H1 (cell line): ENCODE data around the gene DOCK10. TPM values are rescaled to one million over a fixed set of nuclear protein-coding genes. Genes with fewer than 3 reads are reported as not detected.
A peak's percentile ranks its signal among the peaks of the same experiment; 100 is the strongest.

Experiments
- CTCF ChIA-PET: fragments of 300-600 bp; sonication (Branson Sonifier 250); formaldehyde crosslinking; loops from one replicate; lab custom pipeline; 2021; ENCODE audit not compliant: partially characterized antibody; lab: Charles Lee
- POLR2A ChIA-PET: fragments of 300-600 bp; sonication (Branson Sonifier 250); formaldehyde crosslinking; loops from one replicate; lab custom pipeline; 2021; ENCODE audit warnings: inconsistent platforms; ENCODE audit not compliant: partially characterized antibody; lab: Charles Lee
- DNase-seq, 2 experiments: peaks; one replicate each; pipeline versions ENCODE4 v3.0.0 to v3.0.0-alpha.2; 2010 to 2022; ENCODE audit warnings: low spot score in 2 of 2, low read depth in 1 of 2, mixed read lengths in 1 of 2
- FAIRE-seq: peaks from 2 replicates; lab custom pipeline; 2011; peaks lifted over from hg19 to GRCh38; lab: Jason Lieb, UNC
- H2AFZ ChIP-seq: 2 replicates; pipeline ENCODE4 v1.8.1; 2012; ENCODE audit warnings: low read length, inconsistent platforms
- H2AK5ac ChIP-seq: 2 replicates; pipeline ENCODE4 v1.6.1; 2013; ENCODE audit warnings: low read depth, low read length
- H2BK120ac ChIP-seq: replicated peaks from 2 replicates; pipeline ENCODE3; 2013; ENCODE audit warnings: low read depth, low read length, inconsistent platforms
- H2BK12ac ChIP-seq: 2 replicates; pipeline ENCODE4 v1.6.1; 2013; ENCODE audit warnings: low read depth, low read length
- H2BK15ac ChIP-seq: 2 replicates; pipeline ENCODE4 v1.6.1; 2013; ENCODE audit warnings: low read length
- H2BK20ac ChIP-seq: 2 replicates; pipeline ENCODE4 v1.6.1; 2013; ENCODE audit warnings: low read length
- H2BK5ac ChIP-seq: 2 replicates; pipeline ENCODE4 v1.6.1; 2013; ENCODE audit warnings: low read depth, low read length
- H3K14ac ChIP-seq: 2 replicates; pipeline ENCODE4 v1.6.1; 2013; ENCODE audit warnings: inconsistent platforms; ENCODE audit not compliant: insufficient read length
- H3K18ac ChIP-seq: 2 replicates; pipeline ENCODE4 v1.6.1; 2013; ENCODE audit warnings: low read length; ENCODE audit errors: extremely low read depth
- H3K23ac ChIP-seq: 2 replicates; pipeline ENCODE4 v1.6.1; 2013; ENCODE audit warnings: inconsistent platforms; ENCODE audit not compliant: insufficient read length
- H3K23me2 ChIP-seq: 2 replicates; pipeline ENCODE4 v1.6.1; 2013; ENCODE audit warnings: low read depth, low read length
- H3K27ac ChIP-seq: 2 replicates; pipeline ENCODE4 v1.6.1; 2011; ENCODE audit warnings: low read depth, low read length, inconsistent platforms
- H3K27me3 ChIP-seq, 4 experiments: replicated peaks in 1 of 4; 1 replicate in 1 of 4; 2 replicates in 3 of 4; pipeline versions ENCODE4 v1.6.1 to v1.8.1; 2011 to 2013; ENCODE audit warnings: low read length in 3 of 4, mild to moderate bottlenecking in 3 of 4, inconsistent platforms in 2 of 4, mixed read lengths in 2 of 4, moderate library complexity in 1 of 4; ENCODE audit not compliant: control insufficient read depth in 3 of 4, insufficient read depth in 3 of 4; ENCODE audit errors: extremely low read depth in 1 of 4
- H3K36me3 ChIP-seq, 4 experiments: 2 replicates each; pipeline versions ENCODE4 v1.6.1 to v1.8.1; 2011 to 2013; ENCODE audit warnings: mild to moderate bottlenecking in 4 of 4, low read length in 3 of 4, moderate library complexity in 2 of 4, control low read depth in 1 of 4, inconsistent platforms in 1 of 4; ENCODE audit not compliant: insufficient read depth in 4 of 4, control insufficient read depth in 2 of 4
- H3K4ac ChIP-seq: replicated peaks from 2 replicates; pipeline ENCODE3; 2013; ENCODE audit warnings: low read length, low read depth, mixed read lengths, inconsistent platforms; ENCODE audit not compliant: insufficient read length
- H3K4me1 ChIP-seq, 4 experiments: replicated peaks in 1 of 4; 1 replicate in 1 of 4; 2 replicates in 3 of 4; pipeline versions ENCODE4 v1.6.1 to v1.8.1; 2011 to 2013; ENCODE audit warnings: low read length in 3 of 4, inconsistent platforms in 2 of 4, mixed read lengths in 1 of 4; ENCODE audit not compliant: insufficient read depth in 4 of 4, control insufficient read depth in 3 of 4
- H3K4me2 ChIP-seq, 2 experiments: 2 replicates each; pipeline versions ENCODE4 v1.6.1 to v1.8.1; 2011 to 2013; ENCODE audit warnings: low read depth in 2 of 2, low read length in 2 of 2, control low read depth in 1 of 2, inconsistent platforms in 1 of 2, mild to moderate bottlenecking in 1 of 2; ENCODE audit not compliant: insufficient read depth in 1 of 2
- H3K4me3 ChIP-seq, 4 experiments: fragments of 200-600, 300-600 bp in 1 of 4; sonication (generic), shearing (Covaris generic), sonication (Bioruptor Twin) in 1 of 4; 2 replicates each; pipeline versions ENCODE4 v1.5.1 to v1.8.1; 2011 to 2016; ENCODE audit warnings: low read length in 4 of 4, low read depth in 3 of 4, control low read depth in 2 of 4, inconsistent platforms in 2 of 4, mild to moderate bottlenecking in 2 of 4, mixed read lengths in 1 of 4, moderate library complexity in 1 of 4; ENCODE audit not compliant: insufficient read depth in 2 of 4; ENCODE audit errors: extremely low read depth in 1 of 4
- H3K56ac ChIP-seq: replicated peaks from 2 replicates; pipeline ENCODE3; 2013; ENCODE audit warnings: low read depth, mild to moderate bottlenecking, mixed read lengths, low read length, inconsistent platforms; ENCODE audit not compliant: insufficient read length
- H3K79me1 ChIP-seq: 2 replicates; pipeline ENCODE4 v1.6.1; 2013; ENCODE audit warnings: low read depth, low read length, control low read depth
- H3K79me2 ChIP-seq, 2 experiments: 2 replicates each; pipeline versions ENCODE4 v1.6.1 to v1.8.1; 2012 to 2013; ENCODE audit warnings: low read length in 2 of 2, mild to moderate bottlenecking in 2 of 2, inconsistent platforms in 1 of 2; ENCODE audit not compliant: insufficient read depth in 2 of 2, control insufficient read depth in 1 of 2
- H3K9ac ChIP-seq, 4 experiments: replicated peaks in 1 of 4; 1 replicate in 1 of 4; 2 replicates in 3 of 4; pipeline versions ENCODE4 v1.6.1 to v1.8.1; 2011 to 2013; ENCODE audit warnings: low read depth in 3 of 4, low read length in 3 of 4, control low read depth in 2 of 4, mild to moderate bottlenecking in 2 of 4, moderate library complexity in 2 of 4, inconsistent platforms in 1 of 4; ENCODE audit errors: extremely low read depth in 1 of 4
- H3K9me3 ChIP-seq, 2 experiments: 2 replicates each; pipeline versions ENCODE4 v1.6.1 to v1.8.1; 2012 to 2013; ENCODE audit warnings: mild to moderate bottlenecking in 2 of 2, moderate library complexity in 2 of 2, control low read depth in 1 of 2, inconsistent platforms in 1 of 2, low read depth in 1 of 2, low read length in 1 of 2, mixed read lengths in 1 of 2; ENCODE audit not compliant: insufficient read depth in 2 of 2
- H4K20me1 ChIP-seq, 2 experiments: replicated peaks in 1 of 2; 2 replicates each; pipeline versions ENCODE3 to v1.8.1; 2011 to 2013; ENCODE audit warnings: inconsistent platforms in 2 of 2, low read length in 2 of 2, mild to moderate bottlenecking in 1 of 2; ENCODE audit not compliant: insufficient read depth in 2 of 2, control insufficient read depth in 1 of 2
- H4K5ac ChIP-seq: 2 replicates; pipeline ENCODE4 v1.6.1; 2013; ENCODE audit warnings: low read length, low read depth, mixed read lengths, inconsistent platforms; ENCODE audit not compliant: insufficient read length
- H4K8ac ChIP-seq: 2 replicates; pipeline ENCODE4 v1.8.0; 2013; ENCODE audit warnings: mild to moderate bottlenecking, moderate library complexity, low read length, inconsistent platforms; ENCODE audit not compliant: insufficient read depth; ENCODE audit errors: extremely low read depth
- H4K91ac ChIP-seq: replicated peaks from 2 replicates; pipeline ENCODE3; 2013; ENCODE audit warnings: low read length, mixed read lengths, inconsistent platforms; ENCODE audit not compliant: insufficient read length
- BACH1 ChIP-seq: IDR thresholded peaks from 2 replicates; pipeline ENCODE4 v1.6.1; 2012; ENCODE audit warnings: low read length, improper control_type of control experiment
- BRCA1 ChIP-seq: IDR thresholded peaks from 2 replicates; pipeline ENCODE4 v1.6.1; 2012; ENCODE audit warnings: low read depth, low read length, improper control_type of control experiment
- CBX5 ChIP-seq: fragments of 300-800, 300-1000 bp; sonication (generic); IDR thresholded peaks from 2 replicates; pipeline ENCODE4 v1.7.1; 2016; ENCODE audit warnings: antibody characterized with exemption, low read length, low read depth
- NANOG ChIP-seq: IDR thresholded peaks from 2 replicates; pipeline ENCODE4 v1.6.1; 2011; ENCODE audit warnings: low read length, low read depth, mild to moderate bottlenecking, inconsistent platforms; ENCODE audit not compliant: insufficient read depth, poor library complexity, severe bottlenecking
- POU5F1 ChIP-seq: IDR thresholded peaks from 2 replicates; pipeline ENCODE4 v1.6.1; 2011; ENCODE audit warnings: low read depth, mild to moderate bottlenecking, low read length, moderate library complexity
- USF2 ChIP-seq: IDR thresholded peaks from 2 replicates; pipeline ENCODE4 v1.6.1; 2011; ENCODE audit warnings: low read length, improper control_type of control experiment
- WGBS, 2 experiments: shearing (Covaris generic) in 1 of 2; methylation state at CpG; one replicate each; pipeline versions ENCODE4 v1.1.6 to v1.1.7; 2013 to 2015; ENCODE audit warnings: low lambda C conversion rate in 2 of 2, mixed read lengths in 2 of 2, inconsistent platforms in 1 of 2, low coverage in 1 of 2, missing lambda C conversion rate in 1 of 2; ENCODE audit not compliant: insufficient replicate concordance in 2 of 2, insufficient coverage in 1 of 2, insufficient read length in 1 of 2; ENCODE audit errors: extremely low coverage in 1 of 2, missing lambda C conversion rate in 1 of 2; 5-methylcytosine and 5-hydroxymethylcytosine counted together
- polyA plus RNA-seq, 7 experiments: library from polyadenylated mRNA; depleted of rRNA in 3 of 7; stranded (reverse) in 5 of 7; unstranded in 2 of 7; fragments of >200 nt in 5 of 7; fragments of 200-250 nt in 2 of 7; gene quantifications; 1 replicate in 5 of 7; 2 replicates in 1 of 7; 4 replicates in 1 of 7; pipeline versions ENCODE4 v1.2.1 to v1.2.3, GENCODE V29; 2011 to 2013; ENCODE audit warnings: missing spikeins in 2 of 7, mixed read lengths in 2 of 7
- total RNA-seq: library from RNA; stranded (reverse); fragmentation: NEBNext Ultra II Directional; extraction: Animal tissue kit (Norgen Biotek cat#: 25700); gene quantifications from 2 replicates; pipeline ENCODE4 v1.2.1, GENCODE V29; 2021

The DOCK10 gene
- total and polyA plus RNA-seq, 2 of the 8 experiments (the other 6 are each of a cell fraction or from before 2014, with no cell fraction given) = 0.33 to 1.6 TPM

- CTCF ChIA-PET = interaction anchor here (0.9 to 1.3 kb wide), 2 partner anchors 127 to 784 kb away, joined by 3 read pairs; no protein-coding TSS in a partner anchor
- H3K79me1 ChIP-seq = no peaks in the 10 kb centered on the region
- H3K4ac ChIP-seq = no peak overlapping the region
- H3K9me3 ChIP-seq = no peaks in the 10 kb centered on the region
- no peak for DNase-seq
- no peak overlapping the region; a peak in 1 of 7 replicates for H3K9ac ChIP-seq
- H3K4me1 ChIP-seq = no peaks in the 10 kb centered on the region
- H3K23me2 ChIP-seq = no peaks in the 10 kb centered on the region
- no peak overlapping the region for H3K14ac ChIP-seq
- WGBS, 2 experiments = 85% methylated on average over 2 of the region's 2 CpGs; no CpG with 5 or more reads in 1 of the 2 experiments
- H2BK12ac ChIP-seq = no peak overlapping the region
- H2BK20ac ChIP-seq = no peak overlapping the region
- H3K4me3 ChIP-seq = no peak overlapping the region
- no peak overlapping the region for H4K5ac ChIP-seq
- no peaks in the 10 kb centered on the region for H4K20me1 ChIP-seq
- no peak overlapping the region for H2AK5ac ChIP-seq
- no peak overlapping the region for H4K8ac ChIP-seq
- no peak overlapping the region for H3K56ac ChIP-seq
- no peaks in the 10 kb centered on the region for H3K27me3 ChIP-seq
- H2BK5ac ChIP-seq = no peak overlapping the region
- no peaks in the 10 kb centered on the region for H3K36me3 ChIP-seq
- H2BK15ac ChIP-seq = no peak overlapping the region
- H3K18ac ChIP-seq = no peak overlapping the region
- no peak for FAIRE-seq
- H3K4me2 ChIP-seq = no peak overlapping the region
- peak overlapping the region; percentile 53; the same call in 1 of the 2 replicates for H2AFZ ChIP-seq
- POLR2A ChIA-PET = no interaction called here
- no peak overlapping the region for H2BK120ac ChIP-seq
- H4K91ac ChIP-seq = no peak overlapping the region
- no peak overlapping the region for H3K23ac ChIP-seq
- no peak overlapping the region for H3K27ac ChIP-seq
- no peaks in the 10 kb centered on the region for H3K79me2 ChIP-seq
- TF ChIP-seq NANOG (no peak), BACH1 (no peak), CBX5 (no peak), BRCA1 (no peak), POU5F1 (no peak), USF2 (no peak)
Measured at GRCh38 chr2:224875841-224876240, 166.4 kb downstream of the DOCK10 start.
